ENCODE results near the gene OGG1. TPM values are rescaled to one million over a fixed set of nuclear protein-coding genes. Genes with fewer than 3 reads are reported as not detected.

OGG1 gene
- polyA plus RNA-seq, 2 of the 4 experiments (the other 2 are of a cell fraction): 18.1 to 21.2 TPM

DNA sequence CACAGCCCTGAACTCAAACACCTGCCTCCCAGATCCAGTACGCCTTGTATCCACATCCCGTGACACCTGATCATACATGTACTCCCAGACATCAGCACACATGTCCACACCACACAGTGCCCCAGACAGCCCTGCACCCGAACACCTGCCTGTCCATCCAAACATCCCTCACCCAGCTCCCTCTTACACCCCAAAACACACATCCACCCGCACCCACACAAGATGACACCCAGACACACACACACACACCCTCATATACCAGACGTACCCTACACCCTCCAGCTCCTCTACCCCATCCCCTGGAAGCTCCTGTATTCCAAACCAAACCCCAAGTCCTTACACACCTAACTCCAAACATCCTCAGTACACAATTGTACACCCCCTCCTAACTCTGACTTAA, 19.3 kb downstream of the OGG1 start:
- TF ChIP-seq RNF2 (IDR thresholded peaks at IDR 0.05; ENCODE audit: borderline replicate concordance, low read depth) (no peak), KDM1A (IDR thresholded peaks at IDR 0.05; ENCODE audit: low read depth) (no peak), BCL3 (IDR thresholded peaks at IDR 0.05) (no peak), CTCF (IDR thresholded peaks at IDR 0.05) (no peak), EHF (CRISPR knock-in tag; IDR thresholded peaks at IDR 0.05) (no peak), TFCP2L1 (CRISPR knock-in tag; IDR thresholded peaks at IDR 0.05) (no peak), MYC (IDR thresholded peaks at IDR 0.05; ENCODE audit: borderline replicate concordance, low read length) (no peak), POLR2A (IDR thresholded peaks at IDR 0.05; ENCODE audit: low read length) (no peak), BHLHE40 (IDR thresholded peaks at IDR 0.05; ENCODE audit: low read depth, low read length) (no peak), HDAC2 (IDR thresholded peaks at IDR 0.05) (no peak), TP53 (CRISPR knock-in tag; IDR thresholded peaks at IDR 0.05) (no peak), PHF8 (IDR thresholded peaks at IDR 0.05; ENCODE audit: borderline replicate concordance, low read depth) (no peak), JUNB (IDR thresholded peaks at IDR 0.05) (no peak), HEYL (CRISPR knock-in tag; IDR thresholded peaks at IDR 0.05) (no peak), EHMT2 (IDR thresholded peaks at IDR 0.05; ENCODE audit: low read depth) (no peak)
- TF ChIP-seq, protein P1, sequence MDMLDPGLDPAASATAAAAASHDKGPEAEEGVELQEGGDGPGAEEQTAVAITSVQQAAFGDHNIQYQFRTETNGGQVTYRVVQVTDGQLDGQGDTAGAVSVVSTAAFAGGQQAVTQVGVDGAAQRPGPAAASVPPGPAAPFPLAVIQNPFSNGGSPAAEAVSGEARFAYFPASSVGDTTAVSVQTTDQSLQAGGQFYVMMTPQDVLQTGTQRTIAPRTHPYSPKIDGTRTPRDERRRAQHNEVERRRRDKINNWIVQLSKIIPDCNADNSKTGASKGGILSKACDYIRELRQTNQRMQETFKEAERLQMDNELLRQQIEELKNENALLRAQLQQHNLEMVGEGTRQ (IDR thresholded peaks at IDR 0.05): no peak
- Histone ChIP-seq H3K4me3 (peak overlapping the region; percentile 74), H3K9me3 (no peaks in the 10 kb centered on the region), H3K4me2 (peak overlapping the region; percentile 98), H3K4me1 (peaks cover 27% of the 10 kb centered on the region), H3K27ac (peak overlapping the region; percentile 92 to 95)
- ChIA-PET POLR2A (interaction anchor here (1.5 kb wide), 1 partner anchor 24 kb away, joined by 3 read pairs; the partner anchor contains the start of genes ARPC4 and TADA3), CTCF (interaction anchor here (1.1 to 2.7 kb wide), 3 partner anchors 10 to 177 kb away, joined by 3 to 20 read pairs (median 5); no protein-coding TSS in a partner anchor)
- FAIRE-seq: no peak
- DNase-seq (ENCODE audit: low read depth in 1 of 2, low spot score in 1 of 2): no peak
- peak; percentile 5; a peak in 2 of 6 replicates for ATAC-seq
- WGBS (ENCODE audit: missing lambda C conversion rate): 91% methylated on average over 5 of the region's 5 CpGs

DNA sequence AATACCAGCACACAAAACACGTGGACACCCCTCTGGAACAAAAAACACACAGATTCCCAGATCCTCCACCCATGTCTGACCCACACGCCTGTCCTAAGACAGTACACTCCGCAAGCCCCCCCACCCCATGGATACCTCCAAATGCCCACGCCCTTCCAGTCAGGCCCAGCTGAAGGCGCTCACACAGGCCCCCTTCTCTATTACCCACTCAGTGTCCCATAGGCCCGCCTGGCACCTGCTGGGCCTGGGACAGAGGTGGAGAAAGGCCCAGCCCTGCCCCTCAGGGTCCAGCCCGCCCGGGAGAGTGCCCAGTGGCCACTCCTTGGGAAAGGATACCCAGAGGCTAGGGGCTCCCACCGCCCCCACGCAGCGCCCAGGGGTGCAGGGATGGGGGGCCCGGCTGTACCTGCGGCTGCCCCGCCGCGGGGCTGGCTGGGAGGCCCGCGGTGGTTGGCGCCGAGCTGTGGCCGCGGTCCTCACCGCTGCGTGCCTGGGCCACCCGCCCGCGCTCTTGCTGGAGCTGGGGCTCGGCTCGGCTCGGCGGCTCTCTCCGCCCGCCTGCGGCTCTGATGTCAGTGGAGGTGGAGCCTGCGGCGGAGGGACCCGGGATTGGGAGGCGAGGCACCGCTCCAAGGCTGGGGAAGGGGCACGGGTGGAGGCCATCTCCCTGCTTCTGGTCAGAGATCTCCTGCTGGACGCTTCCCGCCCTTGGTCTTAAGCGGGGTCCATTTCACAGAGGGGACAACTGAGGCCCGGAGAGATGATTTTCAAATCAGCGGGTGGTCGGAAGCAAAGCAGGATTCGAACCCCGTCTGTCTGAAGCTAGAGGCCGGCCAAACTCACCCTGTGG, 19.9 kb downstream of the OGG1 start, which contains the start of gene CAMK1:
Gene CAMK1, minus strand, starts transcription at position 522 of the 850 bp plus-strand sequence. CDS start 2,198 bp downstream, outside the sequence.
- ChIA-PET CTCF (interaction anchor here (0.6 to 2.7 kb wide), 6 partner anchors 20 to 211 kb away, joined by 3 to 20 read pairs (median 4); partner anchors contain the start of gene OGG1), POLR2A (interaction anchor here (0.9 to 1.3 kb wide), 2 partner anchors 20 to 23 kb away, joined by 3 to 10 read pairs; partner anchors contain the start of genes ARPC4, OGG1 and TADA3)
- Histone ChIP-seq H3K9me3 (no peaks in the 10 kb centered on the region), H3K27ac (peak within 1 kb of the TSS; percentile 92 to 95), H3K4me3 (peak within 1 kb of the TSS; percentile 74), H3K4me2 (peak within 1 kb of the TSS; percentile 98), H3K4me1 (peaks cover 27% of the 10 kb centered on the region)
- no peak for FAIRE-seq
- peak; percentile 44 to 79 for DNase-seq (ENCODE audit: low read depth in 1 of 2, low spot score in 1 of 2)
- TF ChIP-seq E2F6 (IDR thresholded peaks at IDR 0.05; ENCODE audit: borderline replicate concordance, low read depth) (peak; percentile 43; the same call in 1 of the 2 replicates), PHF8 (IDR thresholded peaks at IDR 0.05; ENCODE audit: borderline replicate concordance, low read depth) (peak; percentile 53; the same call in 1 of the 2 replicates), POLR2A (IDR thresholded peaks at IDR 0.05; ENCODE audit: low read length) (peak; percentile 69), BCL3 (IDR thresholded peaks at IDR 0.05) (0 out of 3 replicates have a peak, but pooled peaks have one; percentile 36), CBX2 (IDR thresholded peaks at IDR 0.05; ENCODE audit: borderline replicate concordance, low read depth) (no peak), FOSB (CRISPR knock-in tag; IDR thresholded peaks at IDR 0.05) (no peak), MYC (IDR thresholded peaks at IDR 0.05; ENCODE audit: borderline replicate concordance, low read length) (no peak)
- TF ChIP-seq, protein P2, sequence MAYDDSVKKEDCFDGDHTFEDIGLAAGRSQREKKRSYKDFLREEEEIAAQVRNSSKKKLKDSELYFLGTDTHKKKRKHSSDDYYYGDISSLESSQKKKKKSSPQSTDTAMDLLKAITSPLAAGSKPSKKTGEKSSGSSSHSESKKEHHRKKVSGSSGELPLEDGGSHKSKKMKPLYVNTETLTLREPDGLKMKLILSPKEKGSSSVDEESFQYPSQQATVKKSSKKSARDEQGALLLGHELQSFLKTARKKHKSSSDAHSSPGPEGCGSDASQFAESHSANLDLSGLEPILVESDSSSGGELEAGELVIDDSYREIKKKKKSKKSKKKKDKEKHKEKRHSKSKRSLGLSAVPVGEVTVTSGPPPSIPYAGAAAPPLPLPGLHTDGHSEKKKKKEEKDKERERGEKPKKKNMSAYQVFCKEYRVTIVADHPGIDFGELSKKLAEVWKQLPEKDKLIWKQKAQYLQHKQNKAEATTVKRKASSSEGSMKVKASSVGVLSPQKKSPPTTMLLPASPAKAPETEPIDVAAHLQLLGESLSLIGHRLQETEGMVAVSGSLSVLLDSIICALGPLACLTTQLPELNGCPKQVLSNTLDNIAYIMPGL (CRISPR knock-in tag; IDR thresholded peaks at IDR 0.05; ENCODE audit: borderline replicate concordance): no peak
- TF ChIP-seq, protein P3, sequence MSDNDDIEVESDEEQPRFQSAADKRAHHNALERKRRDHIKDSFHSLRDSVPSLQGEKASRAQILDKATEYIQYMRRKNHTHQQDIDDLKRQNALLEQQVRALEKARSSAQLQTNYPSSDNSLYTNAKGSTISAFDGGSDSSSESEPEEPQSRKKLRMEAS (IDR thresholded peaks at IDR 0.05): peak; percentile 32; the same call in 1 of the 2 replicates
- WGBS (ENCODE audit: missing lambda C conversion rate): 29% methylated on average over 15 of the region's 49 CpGs
- ATAC-seq: peak; percentile 91 to 93
